HL-60 (cell line): ENCODE data around the gene KLHL18.

Experiments
- DNase-seq, 2 experiments: peaks; one replicate each; pipeline ENCODE4 v3.0.0-alpha.2; 2010 to 2020; ENCODE audit warnings: low read depth in 1 of 2, low spot score in 1 of 2
- H3K27ac ChIP-seq: fragments of 250-450 bp; sonication (Bioruptor Pico); replicated peaks from 2 replicates; pipeline ENCODE4 v1.5.1; 2020; ENCODE audit warnings: mild to moderate bottlenecking, moderate library complexity
- H3K27me3 ChIP-seq: fragments of 250-450 bp; sonication (Bioruptor Pico); 2 replicates; pipeline ENCODE4 v1.5.1; 2021; ENCODE audit warnings: mild to moderate bottlenecking, moderate library complexity; ENCODE audit not compliant: insufficient read depth, poor library complexity, severe bottlenecking
- H3K4me3 ChIP-seq: replicated peaks from 2 replicates; pipeline ENCODE4 v1.5.1; 2011; ENCODE audit warnings: mild to moderate bottlenecking, control low read depth, low read length; ENCODE audit not compliant: insufficient read depth
- CTCF ChIP-seq: IDR thresholded peaks from one replicate; pipeline ENCODE4 v1.5.1; 2011; ENCODE audit warnings: low read length, control low read depth, inconsistent platforms; ENCODE audit not compliant: insufficient read depth
- GABPA ChIP-seq: IDR thresholded peaks from 2 replicates; pipeline ENCODE4 v1.6.1; 2012; ENCODE audit warnings: low read depth
- POLR2AphosphoS5 ChIP-seq: IDR thresholded peaks from 2 replicates; pipeline ENCODE4 v1.6.1; 2012; ENCODE audit warnings: low read depth
- REST ChIP-seq: IDR thresholded peaks from 2 replicates; pipeline ENCODE4 v1.6.1; 2012; ENCODE audit warnings: low read depth; ENCODE audit not compliant: insufficient replicate concordance
- SPI1 ChIP-seq: IDR thresholded peaks from 2 replicates; pipeline ENCODE4 v1.6.1; 2012; ENCODE audit warnings: low read depth, mild to moderate bottlenecking, borderline replicate concordance

The KLHL18 gene

GRCh38 chr3:47270526-47270925 is 12.2 kb upstream of the KLHL18 start:
- TF ChIP-seq CTCF (no peak), GABPA (no peak), REST (no peak), POLR2AphosphoS5 (no peak), SPI1 (no peak)
- no peak for DNase-seq
- Histone ChIP-seq H3K4me3 (no peak overlapping the region), H3K27me3 (no peaks in the 10 kb centered on the region), H3K27ac (no peak overlapping the region)

- Histone ChIP-seq H3K4me3 (no peak overlapping the region), H3K27me3 (no peaks in the 10 kb centered on the region), H3K27ac (no peak overlapping the region)
- TF ChIP-seq POLR2AphosphoS5 (no peak), REST (no peak), SPI1 (no peak), GABPA (no peak), CTCF (no peak)
- DNase-seq = no peak
Measured at GRCh38 chr3:47273564-47273963, 9.2 kb upstream of the KLHL18 start.

- no peak overlapping the region for H3K27ac ChIP-seq
- TF ChIP-seq GABPA = no peak
- DNase-seq = no peak
Measured at GRCh38 chr3:47274652-47275051, 8.1 kb upstream of the KLHL18 start.

GRCh38 chr3:47276558-47276957 is 6.2 kb upstream of the KLHL18 start:
- H3K27ac ChIP-seq = no peak overlapping the region
- H3K4me3 ChIP-seq = no peak overlapping the region
- DNase-seq = no peak
- no peak for TF ChIP-seq GABPA
- no peak for TF ChIP-seq CTCF
- no peak for TF ChIP-seq REST
- no peak for TF ChIP-seq POLR2AphosphoS5
- no peak for TF ChIP-seq SPI1
- no peaks in the 10 kb centered on the region for H3K27me3 ChIP-seq

More at GRCh38 chr3:47274652-47275051, 8.1 kb upstream of the KLHL18 start:
- no peaks in the 10 kb centered on the region for H3K27me3 ChIP-seq
- no peak overlapping the region for H3K4me3 ChIP-seq
